ENCODE data around the gene CXCR4. TPM values are rescaled to one million over a fixed set of nuclear protein-coding genes. Genes with fewer than 3 reads are reported as not detected.

Gene CXCR4
- total and polyA plus RNA-seq, 9 of the 15 experiments (the other 6 are each of a cell fraction or from before 2014, with no cell fraction given): 0.07 to 0.45 (median 0.17) TPM; not detected in 3

DNA sequence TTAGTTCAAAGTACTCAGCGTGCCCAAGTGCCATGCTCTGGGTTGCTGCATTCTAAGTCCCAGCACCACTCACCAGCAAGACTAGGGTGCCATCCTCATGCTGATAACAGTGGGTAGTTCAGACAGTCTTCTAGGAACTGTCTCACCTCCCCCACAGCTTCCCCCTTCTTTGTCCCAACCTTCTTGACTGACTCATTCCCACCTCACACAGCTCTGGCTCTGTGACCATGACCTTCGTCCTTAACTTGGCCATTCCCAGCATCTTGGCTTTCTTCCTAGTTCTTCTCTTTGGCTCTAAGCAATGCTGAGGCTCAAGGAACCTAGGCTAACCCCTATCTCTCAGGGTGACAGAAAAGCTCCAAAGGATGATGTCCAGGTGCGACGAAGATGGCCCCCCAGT is 20.0 kb upstream of the CXCR4 start (continued):
- TF ChIP-seq, protein P1, sequence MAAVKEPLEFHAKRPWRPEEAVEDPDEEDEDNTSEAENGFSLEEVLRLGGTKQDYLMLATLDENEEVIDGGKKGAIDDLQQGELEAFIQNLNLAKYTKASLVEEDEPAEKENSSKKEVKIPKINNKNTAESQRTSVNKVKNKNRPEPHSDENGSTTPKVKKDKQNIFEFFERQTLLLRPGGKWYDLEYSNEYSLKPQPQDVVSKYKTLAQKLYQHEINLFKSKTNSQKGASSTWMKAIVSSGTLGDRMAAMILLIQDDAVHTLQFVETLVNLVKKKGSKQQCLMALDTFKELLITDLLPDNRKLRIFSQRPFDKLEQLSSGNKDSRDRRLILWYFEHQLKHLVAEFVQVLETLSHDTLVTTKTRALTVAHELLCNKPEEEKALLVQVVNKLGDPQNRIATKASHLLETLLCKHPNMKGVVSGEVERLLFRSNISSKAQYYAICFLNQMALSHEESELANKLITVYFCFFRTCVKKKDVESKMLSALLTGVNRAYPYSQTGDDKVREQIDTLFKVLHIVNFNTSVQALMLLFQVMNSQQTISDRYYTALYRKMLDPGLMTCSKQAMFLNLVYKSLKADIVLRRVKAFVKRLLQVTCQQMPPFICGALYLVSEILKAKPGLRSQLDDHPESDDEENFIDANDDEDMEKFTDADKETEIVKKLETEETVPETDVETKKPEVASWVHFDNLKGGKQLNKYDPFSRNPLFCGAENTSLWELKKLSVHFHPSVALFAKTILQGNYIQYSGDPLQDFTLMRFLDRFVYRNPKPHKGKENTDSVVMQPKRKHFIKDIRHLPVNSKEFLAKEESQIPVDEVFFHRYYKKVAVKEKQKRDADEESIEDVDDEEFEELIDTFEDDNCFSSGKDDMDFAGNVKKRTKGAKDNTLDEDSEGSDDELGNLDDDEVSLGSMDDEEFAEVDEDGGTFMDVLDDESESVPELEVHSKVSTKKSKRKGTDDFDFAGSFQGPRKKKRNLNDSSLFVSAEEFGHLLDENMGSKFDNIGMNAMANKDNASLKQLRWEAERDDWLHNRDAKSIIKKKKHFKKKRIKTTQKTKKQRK (IDR thresholded peaks at IDR 0.05; ENCODE audit: borderline replicate concordance, low read depth, low read length): no peak
- no peak for TF ChIP-seq CREBBP (IDR thresholded peaks at IDR 0.05; ENCODE audit: low read depth, low read length)
- TF ChIP-seq SRSF1 (IDR thresholded peaks at IDR 0.05; ENCODE audit: low read depth, low read length): no peak
- no peak for TF ChIP-seq ETV5 (CRISPR knock-in tag; IDR thresholded peaks at IDR 0.05; ENCODE audit: low read depth)
- no peak for TF ChIP-seq ZC3H4 (CRISPR knock-in tag; IDR thresholded peaks at IDR 0.05; ENCODE audit: borderline replicate concordance)
- TF ChIP-seq CHD2 (IDR thresholded peaks at IDR 0.05; ENCODE audit: low read depth, low read length): no peak
- TF ChIP-seq, protein P2, sequence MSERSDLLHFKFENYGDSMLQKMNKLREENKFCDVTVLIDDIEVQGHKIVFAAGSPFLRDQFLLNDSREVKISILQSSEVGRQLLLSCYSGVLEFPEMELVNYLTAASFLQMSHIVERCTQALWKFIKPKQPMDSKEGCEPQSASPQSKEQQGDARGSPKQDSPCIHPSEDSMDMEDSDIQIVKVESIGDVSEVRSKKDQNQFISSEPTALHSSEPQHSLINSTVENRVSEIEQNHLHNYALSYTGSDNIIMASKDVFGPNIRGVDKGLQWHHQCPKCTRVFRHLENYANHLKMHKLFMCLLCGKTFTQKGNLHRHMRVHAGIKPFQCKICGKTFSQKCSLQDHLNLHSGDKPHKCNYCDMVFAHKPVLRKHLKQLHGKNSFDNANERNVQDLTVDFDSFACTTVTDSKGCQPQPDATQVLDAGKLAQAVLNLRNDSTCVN (CRISPR knock-in tag; IDR thresholded peaks at IDR 0.05): no peak
- TF ChIP-seq NFIC (IDR thresholded peaks at IDR 0.05): no peak
- TF ChIP-seq SAFB2 (IDR thresholded peaks at IDR 0.05; ENCODE audit: borderline replicate concordance, low read depth, low read length, severe bottlenecking): no peak
- TF ChIP-seq NR4A1 (CRISPR knock-in tag; IDR thresholded peaks at IDR 0.05): no peak
- TF ChIP-seq NR4A1 (tag; IDR thresholded peaks at IDR 0.05): no peak

Data from K562 (cell line).